Stimulated activated CD4-positive, alpha-beta T cell treated with anti-CD3 and anti-CD28 coated beads, Interleukin-4, amount 100 ng/mL, for 1 hour (primary cell): ENCODE data around the gene GNA15.
"Not testable (repeated sequence)": the region's sequence is repeated elsewhere in the genome, so short reads cannot be mapped to it uniquely, and the experiment has no call there.

Experiments
- DNase-seq: peaks from one replicate; pipeline ENCODE4 v3.0.0-alpha.2; 2020

The GNA15 gene

GRCh38 chr19:3151563-3152418 is 16.0 kb downstream of the GNA15 start:
- no peak for DNase-seq

GRCh38 chr19:3152419-3152780 is 16.6 kb downstream of the GNA15 start:
- no peak for DNase-seq

- DNase-seq, result no peak
These were observed 17.7 kb downstream of the GNA15 start for GRCh38 chr19:3153286-3154230.

- not testable (repeated sequence) for DNase-seq
These were observed 18.6 kb downstream of the GNA15 start for GRCh38 chr19:3154447-3154846.

- DNase-seq, result peak; percentile 76
These were observed 19.3 kb downstream of the GNA15 start for GRCh38 chr19:3154957-3155736.

- no peak for DNase-seq
These were observed 21.4 kb downstream of the GNA15 start for GRCh38 chr19:3157096-3157845.

GRCh38 chr19:3159565-3159964 is 23.7 kb downstream of the GNA15 start:
- DNase-seq, result no peak

- no peak for DNase-seq
These were observed 24.4 kb downstream of the GNA15 start for GRCh38 chr19:3160219-3160618.

GRCh38 chr19:3161453-3161852 is 25.6 kb downstream of the GNA15 start:
- no peak for DNase-seq

- no peak for DNase-seq
These were observed 26.8 kb downstream of the GNA15 start for GRCh38 chr19:3162418-3163229.

GRCh38 chr19:3163230-3163886 is 27.5 kb downstream of the GNA15 start:
- DNase-seq, result peak; percentile 68

GRCh38 chr19:3163943-3164342 is 28.1 kb downstream of the GNA15 start:
- DNase-seq, result no peak

- DNase-seq, result no peak
These were observed 31.9 kb downstream of the GNA15 start for GRCh38 chr19:3167533-3168272.

GRCh38 chr19:3171894-3172672 is 36.2 kb downstream of the GNA15 start:
- no peak for DNase-seq

GRCh38 chr19:3172673-3173000 is 36.8 kb downstream of the GNA15 start:
- DNase-seq, result not testable (repeated sequence)

GRCh38 chr19:3175781-3176714 is 40.2 kb downstream of the GNA15 start:
- no peak for DNase-seq

GRCh38 chr19:3176715-3177501 is 41.1 kb downstream of the GNA15 start:
- DNase-seq, result peak; percentile 67
